Ovary (tissue), 3 donors: ENCODE data around the gene STN1.

Experiments
- CTCF ChIP-seq, 3 donors: fragments of 450-650 bp in 2 of 3; fragments of 200-600 bp in 1 of 3; IDR thresholded peaks; one replicate each; pipeline versions ENCODE4 v1.5.1 to v1.8.0; 2016 to 2022; ENCODE audit warnings: antibody characterized with exemption in 3 of 3, mild to moderate bottlenecking in 1 of 3
- EP300 ChIP-seq: sonication (generic); formaldehyde crosslinking; IDR thresholded peaks from one replicate; pipeline ENCODE4 v1.6.1; 2017; ENCODE audit warnings: antibody characterized with exemption
- donor health status: DM: no; HTN: no; CAD: no.

- TF ChIP-seq CTCF (IDR thresholded peaks at IDR 0.05) (no peak), EP300 (no peak)
These were observed 48.6 kb downstream of the STN1 start for GRCh38 chr10:103869336-103869735.
